ENCODE data around the gene MVD.

DNA sequence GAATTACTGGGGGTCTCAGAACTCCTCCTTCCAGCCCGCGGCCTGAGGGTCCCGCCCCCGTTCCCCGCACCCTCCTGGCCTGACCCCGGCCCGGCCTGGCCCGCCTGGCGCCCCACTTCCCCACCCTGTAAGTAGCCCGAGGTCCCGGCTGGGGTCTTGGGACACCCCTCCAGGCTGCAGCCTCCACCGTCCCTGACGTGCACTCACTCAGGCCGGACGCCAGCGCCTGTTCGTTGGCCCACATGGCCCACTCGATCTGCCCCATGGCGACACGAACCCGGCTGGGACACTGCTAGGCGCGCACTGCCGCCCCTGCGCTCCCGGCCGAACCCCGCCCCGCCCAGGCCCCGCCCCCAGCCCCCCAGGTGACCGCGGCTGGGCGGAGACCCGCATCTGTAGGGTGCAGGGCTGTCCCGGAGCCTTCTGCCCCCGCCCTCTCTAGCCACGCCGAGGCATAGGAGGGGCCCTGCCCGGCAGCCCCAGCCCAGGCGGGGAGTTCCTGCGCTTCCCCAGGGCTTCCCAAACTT, 12.1 kb downstream of the MVD start, which contains the start of gene CYBA:
- TF ChIP-seq, protein P1, sequence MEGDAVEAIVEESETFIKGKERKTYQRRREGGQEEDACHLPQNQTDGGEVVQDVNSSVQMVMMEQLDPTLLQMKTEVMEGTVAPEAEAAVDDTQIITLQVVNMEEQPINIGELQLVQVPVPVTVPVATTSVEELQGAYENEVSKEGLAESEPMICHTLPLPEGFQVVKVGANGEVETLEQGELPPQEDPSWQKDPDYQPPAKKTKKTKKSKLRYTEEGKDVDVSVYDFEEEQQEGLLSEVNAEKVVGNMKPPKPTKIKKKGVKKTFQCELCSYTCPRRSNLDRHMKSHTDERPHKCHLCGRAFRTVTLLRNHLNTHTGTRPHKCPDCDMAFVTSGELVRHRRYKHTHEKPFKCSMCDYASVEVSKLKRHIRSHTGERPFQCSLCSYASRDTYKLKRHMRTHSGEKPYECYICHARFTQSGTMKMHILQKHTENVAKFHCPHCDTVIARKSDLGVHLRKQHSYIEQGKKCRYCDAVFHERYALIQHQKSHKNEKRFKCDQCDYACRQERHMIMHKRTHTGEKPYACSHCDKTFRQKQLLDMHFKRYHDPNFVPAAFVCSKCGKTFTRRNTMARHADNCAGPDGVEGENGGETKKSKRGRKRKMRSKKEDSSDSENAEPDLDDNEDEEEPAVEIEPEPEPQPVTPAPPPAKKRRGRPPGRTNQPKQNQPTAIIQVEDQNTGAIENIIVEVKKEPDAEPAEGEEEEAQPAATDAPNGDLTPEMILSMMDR (IDR thresholded peaks at IDR 0.05) = no peak
- TF ChIP-seq POLR2A (IDR thresholded peaks at IDR 0.05) = peak; percentile 16 to 44
